ENCODE data around the gene ARSA.
"Not testable (repeated sequence)": the region's sequence is repeated elsewhere in the genome, so short reads cannot be mapped to it uniquely, and the experiment has no call there.

Gene ARSA

DNA sequence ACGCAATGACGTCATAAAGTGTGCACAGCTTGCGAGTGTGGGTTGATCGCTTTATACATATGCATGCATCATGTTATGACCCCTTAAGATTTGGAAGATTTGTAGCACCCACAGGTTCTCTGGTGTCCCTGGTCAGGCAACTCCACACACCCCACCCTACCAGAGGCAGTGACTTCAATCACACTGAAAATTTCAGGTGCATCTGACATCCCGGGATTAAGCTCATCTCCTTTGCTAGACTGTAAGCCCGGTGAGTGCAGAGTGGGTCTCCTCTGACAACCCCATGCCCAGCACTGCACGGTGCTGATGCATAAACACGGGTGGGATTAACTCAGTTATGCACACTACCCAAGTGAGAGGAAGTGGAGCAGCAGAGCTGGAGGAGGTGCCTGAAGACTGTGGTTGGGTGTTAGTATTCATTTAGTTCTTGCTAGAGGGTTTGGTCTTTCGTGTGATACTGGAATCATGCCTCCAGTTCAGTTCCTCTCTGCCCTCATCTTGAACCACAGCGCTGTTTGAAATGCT, 6.5 kb downstream of the ARSA start:
- DNase-seq: no peak

DNA sequence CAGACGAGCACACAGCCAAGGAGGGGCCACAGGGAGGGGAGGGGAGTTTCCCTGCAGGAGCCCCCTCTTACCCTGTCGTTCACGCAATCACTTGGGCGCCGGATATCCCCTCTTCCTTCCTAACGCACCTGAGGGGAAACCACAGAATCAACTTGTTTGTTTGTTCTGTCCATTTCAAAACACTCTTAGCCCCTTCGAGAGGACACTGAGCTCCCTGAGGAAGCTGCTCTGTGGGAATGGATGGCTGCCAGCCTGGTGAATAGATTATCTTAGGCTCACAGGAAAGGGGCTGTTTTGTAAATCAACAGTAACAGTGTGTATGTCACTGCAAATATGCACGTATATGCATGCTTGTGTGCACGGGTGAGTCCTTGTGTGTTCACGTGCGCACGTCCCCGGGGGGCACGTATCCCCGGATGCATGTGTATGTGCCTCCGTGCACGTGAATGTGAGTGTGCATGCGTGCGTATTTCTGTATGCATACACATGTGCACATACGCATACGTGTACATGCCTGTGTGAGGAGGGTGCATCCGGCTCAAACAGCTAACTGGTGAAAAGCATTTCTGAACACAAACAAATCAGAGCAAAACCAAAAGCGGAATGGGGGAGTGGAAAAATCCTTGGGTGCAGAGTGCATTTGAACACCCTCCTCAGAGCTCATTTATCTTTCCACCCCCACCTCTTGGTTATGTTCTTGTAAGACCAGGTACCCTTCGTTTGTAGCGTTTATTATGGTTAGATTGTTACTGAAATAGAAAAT, 7.2 kb downstream of the ARSA start:
- DNase-seq: peak; percentile 87

DNA sequence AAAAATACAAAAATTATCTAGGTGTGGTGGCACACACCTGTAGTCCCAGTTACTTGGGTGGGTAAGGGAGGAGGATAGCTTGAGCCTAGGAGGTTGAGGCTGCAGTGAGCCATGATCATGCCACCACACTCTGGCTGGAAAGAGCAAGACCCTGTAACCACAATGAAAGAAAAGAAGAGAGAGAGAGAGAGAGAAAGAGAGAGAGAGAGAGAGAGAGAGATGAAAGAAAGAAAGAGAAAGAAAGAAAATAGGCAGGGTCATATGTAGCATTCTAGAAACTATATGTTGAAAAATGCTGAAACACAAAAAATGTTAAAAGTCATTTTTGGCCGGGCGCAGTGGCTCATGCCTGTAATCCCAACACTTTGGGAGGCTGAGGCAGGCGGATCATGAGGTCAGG, 13.7 kb downstream of the ARSA start:
- DNase-seq: not testable (repeated sequence)

DNA sequence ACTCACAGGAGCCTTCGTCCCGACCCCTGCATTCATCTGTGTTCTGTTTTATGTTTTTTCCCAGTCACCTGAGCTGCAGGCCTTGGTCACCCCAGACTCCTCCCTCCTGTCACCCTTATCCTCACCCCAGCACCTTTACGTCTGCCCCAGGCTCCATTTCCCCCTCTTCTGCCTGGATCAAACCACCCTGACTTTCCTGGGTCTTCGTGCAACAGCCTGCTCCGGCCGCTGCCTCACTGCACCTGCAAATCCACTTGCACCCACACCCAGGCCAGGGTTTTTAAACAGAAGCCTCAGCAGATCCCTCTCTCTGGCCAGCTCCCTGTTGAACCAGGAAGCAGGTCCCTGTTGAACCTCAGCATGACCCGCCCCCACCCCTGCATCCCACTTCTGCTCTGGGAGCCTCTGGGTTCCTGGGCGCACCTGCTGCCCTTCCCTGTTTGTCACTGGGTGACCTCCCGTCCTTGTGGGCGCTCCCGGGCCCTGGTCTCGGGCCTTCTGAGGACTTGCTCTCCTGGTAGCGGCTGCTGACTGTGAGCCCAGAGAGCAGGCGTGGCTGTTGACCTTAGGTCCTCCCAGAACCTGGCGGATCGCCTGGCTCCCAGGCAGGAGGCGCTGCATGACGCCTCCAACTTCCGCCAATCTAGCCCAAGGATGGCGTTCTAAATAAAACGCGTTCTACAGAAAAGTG, 14.5 kb downstream of the ARSA start:
- no peak for DNase-seq

DNA sequence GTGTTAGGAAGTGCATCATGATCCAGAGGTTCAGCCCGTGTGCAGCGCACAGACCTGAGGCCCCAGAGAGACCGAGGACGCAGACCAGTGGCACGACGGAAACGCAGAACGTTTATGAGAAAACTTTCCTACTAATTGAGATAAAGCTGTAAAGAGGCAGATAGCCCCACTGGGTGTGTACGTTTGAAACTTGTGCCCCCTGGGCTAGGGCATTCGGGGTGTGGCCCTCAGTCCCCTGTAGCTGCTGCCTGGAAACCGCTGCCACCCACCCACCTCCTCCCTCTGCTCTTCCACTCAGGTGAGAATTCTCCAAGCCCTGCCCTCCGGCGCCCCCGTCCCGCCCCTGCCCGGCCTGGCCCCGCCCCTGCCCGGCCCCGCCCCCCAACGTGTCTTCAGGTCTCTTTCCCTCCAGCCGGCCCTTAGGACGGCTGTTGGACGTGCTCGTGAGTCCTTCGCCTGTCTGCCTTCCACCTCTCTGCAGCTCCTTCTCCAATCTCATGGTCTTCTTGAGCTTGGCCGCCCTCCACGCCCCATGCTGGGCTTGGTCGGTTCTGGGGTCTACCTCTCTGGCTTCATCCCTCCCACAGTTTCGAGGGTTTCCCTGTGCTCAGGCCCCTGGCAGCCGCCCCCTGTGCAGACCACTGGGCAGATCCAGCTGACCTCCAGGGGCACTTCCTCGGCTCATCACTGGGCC, 15.3 kb downstream of the ARSA start:
- no peak for DNase-seq

DNA sequence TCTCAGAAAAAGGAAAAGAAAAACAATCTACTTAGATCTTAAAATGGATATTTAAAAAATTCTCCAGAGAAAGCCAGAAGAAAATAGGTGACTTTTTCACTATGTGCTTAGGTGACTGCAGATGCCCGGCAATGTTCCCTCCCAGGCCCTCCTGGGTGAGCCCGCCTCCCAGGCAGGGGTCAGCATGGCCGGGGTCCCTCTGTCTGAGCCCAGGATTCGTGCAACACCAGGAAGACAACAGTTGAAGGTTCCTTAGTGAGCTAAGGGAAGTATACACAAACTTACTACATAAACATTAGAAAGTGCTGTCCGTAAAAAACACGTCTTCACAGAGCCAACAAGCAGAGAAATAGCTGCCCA, 15.8 kb downstream of the ARSA start:
- no peak for DNase-seq

DNA sequence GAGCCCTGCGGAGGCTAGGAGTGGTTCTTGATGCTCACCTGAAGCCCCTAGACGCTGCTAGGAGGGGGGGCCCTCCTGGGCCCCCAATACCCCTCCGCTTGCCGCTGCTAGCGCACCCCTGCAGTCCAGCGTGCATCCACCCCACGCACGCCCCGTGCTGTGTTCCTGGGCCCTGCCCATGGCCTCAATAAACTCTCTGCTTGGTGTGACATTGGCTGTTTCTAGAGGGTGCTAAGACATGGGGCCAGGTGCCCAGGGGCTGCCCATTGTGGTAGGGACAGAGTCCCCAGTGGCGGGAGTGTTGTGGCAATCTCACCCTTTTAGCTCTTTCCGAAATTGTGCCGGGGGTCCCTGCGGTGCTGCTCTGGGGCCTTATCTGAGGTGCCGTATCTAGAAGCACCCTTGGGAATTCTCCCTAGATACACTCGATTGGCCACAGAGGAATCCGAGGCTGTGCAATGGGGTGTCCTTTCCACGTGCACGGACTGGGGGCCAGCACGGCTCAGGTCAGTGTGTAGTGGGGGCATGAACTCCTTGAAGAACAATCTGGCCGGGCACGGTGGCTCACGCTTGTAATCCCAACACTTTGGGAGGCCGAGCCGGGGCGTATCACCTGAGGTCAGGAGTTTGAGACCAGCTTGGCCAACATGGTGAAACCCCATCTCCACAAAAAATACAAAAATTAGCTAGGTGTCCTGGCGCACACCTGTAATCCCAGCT, 16.5 kb downstream of the ARSA start:
- DNase-seq: no peak

DNA sequence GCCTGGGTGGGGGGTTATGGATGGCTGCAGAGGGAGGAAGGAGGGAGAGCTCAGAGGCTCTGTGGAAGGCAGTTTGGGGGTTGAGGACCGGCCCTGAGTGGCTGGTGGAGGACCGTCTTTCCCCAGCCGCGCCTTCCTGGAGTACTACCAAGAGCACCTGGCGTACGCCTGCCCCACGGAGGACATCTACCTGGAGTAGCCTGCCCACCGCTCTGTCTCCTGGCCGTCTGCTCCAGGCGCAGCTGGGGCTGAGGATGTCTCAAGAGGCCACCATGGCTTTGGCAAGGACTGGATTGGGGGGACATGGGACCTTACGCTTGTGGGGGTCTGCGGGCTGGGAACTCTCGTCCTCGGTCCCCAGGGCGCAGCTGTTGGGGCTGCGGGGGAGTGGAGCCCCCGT, 17.4 kb downstream of the ARSA start:
- DNase-seq: no peak

DNA sequence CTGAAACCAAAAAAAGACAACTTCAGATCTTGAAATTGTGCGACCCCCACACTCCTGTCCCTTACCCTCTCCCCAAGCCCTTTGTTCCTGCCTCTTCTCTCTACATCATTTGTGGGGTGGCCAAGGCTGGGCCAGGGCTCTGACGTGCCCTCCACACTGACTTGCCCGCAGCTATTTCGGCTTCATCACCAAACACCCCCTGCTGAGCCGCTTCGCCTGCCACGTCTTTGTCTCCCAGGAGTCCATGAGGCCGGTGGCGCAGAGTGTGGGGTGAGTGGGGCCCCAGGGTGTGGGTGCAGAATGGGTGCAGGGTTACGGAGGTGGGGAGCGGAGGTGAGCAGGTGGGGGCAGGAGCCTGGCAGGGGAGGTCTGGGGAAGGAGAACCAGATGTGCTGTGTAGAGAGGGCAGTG, 17.9 kb downstream of the ARSA start:
- no peak for DNase-seq

DNA sequence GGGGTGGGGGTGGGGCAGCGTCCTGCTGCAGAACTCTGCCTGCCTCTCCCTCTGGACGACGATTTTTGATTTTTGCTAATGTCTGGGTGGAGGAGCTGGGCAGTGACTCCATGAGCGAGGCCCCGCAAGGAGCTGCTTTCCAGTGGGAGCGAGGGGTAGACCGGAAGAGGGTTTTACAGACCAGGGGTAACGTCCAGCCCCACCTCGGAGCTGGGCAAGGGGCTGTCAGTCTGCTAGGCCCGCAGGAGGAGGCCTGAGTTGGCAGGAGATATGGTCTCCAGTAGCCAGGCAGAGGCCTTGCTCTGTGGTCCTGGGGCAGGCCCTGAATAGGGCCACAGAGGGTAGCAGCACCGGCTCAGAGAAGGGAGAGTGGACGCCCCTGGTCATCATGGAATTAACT, 18.4 kb downstream of the ARSA start:
- no peak for DNase-seq

DNA sequence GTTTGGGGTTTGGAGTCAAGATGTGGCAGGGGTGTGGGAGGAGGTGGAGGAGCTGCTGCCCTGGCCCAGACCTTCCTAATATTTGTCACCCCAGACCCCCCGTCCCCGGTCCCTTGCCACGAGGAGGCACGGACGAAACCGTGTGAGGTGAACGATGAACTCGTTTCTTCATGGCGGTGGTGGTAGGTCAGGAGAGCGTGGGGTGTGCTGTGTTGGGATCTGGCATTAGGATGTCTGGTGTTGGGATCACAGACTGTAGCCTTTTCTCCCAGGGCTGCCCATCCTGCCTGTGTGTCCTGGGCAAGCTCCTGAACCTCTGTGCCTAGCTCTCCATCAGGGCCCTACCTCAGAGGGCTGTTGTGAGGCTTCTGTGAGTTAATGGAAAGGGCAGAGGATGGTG, 19.0 kb downstream of the ARSA start:
- no peak for DNase-seq

DNA sequence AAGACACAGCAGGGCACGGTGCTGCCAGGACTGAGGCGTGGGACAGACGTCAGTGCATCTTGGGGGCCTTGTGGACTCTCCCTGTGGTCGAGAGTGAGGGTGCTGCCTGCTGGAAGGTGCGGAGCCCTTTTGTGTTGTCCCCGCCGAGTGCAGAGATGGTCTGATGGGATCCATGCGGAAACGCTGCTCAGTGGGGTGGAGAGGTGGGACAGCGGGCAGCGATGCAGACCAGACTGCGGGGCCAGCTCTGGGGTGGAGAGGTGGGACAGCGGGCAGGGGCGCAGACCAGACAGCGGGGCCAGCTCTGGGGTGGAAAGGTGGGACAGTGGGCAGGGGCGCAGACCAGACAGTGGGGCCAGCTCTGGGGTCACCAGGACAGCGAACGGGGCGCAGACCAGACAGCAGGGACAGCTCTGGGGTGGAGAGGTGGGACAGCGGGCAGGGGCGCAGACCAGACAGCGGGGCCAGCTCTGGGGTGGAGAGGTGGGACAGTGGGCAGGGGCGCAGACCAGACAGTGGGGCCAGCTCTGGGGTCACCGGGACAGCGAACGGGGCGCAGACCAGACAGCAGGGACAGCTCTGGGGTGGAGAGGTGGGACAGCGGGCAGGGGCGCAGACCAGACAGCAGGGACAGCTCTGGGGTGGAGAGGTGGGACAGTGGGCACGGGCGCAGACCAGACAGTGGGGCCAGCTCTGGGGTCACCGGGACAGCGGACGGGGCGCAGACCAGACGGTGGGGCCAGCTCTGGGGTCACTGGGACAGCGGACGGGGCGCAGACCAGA, 19.7 kb downstream of the ARSA start:
- not testable (repeated sequence) for DNase-seq

DNA sequence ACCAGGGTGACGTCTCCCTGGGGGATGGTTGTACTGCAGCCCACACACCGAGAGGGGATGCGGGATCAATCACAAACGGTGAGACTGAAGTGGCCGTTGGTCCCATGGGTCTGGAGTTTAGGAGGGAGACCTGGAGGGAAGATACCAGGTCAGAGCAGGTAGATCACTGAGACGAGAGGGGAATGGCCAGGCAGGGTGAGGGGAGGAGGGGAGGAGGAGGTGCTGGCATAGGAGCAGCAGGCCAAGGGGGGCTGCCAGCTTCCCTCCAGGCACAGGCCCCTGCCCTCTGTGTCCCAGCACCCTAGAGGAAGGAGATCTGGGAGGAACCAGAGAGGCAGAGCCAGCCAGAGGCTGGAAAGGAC, 20.3 kb downstream of the ARSA start:
- no peak for DNase-seq

DNA sequence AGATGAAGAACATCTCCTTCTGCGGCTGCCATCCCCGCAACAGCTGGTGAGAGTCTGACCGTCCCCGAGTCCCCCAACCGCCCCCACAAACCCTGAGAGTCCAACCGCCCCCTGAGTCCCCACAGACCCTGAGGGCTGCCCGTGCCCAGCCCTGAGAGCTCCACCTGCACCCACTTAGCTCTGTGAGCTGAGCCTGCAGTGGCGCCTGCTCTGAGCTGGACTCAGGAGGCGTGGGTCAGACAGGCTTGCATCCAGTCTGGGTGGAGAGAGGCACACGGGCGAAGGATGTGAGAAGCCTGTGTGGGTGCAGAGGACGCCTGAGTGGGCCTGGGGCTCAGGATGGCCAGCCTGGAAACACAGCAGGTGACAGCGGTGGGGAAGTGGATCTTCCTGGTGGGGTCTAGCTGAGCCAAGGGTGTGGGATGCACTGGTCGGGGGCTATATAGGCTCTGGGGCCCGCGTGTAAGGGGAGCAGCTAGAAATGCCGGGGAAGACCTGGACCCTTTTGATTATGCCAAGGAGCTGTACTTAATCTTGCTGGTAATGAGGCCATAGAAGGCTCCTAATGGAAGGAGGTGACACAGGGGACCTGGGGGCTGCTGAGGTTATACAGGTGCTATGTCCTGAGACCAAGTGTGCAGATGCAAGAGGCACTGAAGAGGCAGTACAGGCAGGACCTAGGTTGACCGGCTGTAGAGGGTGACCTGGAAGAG, 20.9 kb downstream of the ARSA start:
- DNase-seq: no peak

DNA sequence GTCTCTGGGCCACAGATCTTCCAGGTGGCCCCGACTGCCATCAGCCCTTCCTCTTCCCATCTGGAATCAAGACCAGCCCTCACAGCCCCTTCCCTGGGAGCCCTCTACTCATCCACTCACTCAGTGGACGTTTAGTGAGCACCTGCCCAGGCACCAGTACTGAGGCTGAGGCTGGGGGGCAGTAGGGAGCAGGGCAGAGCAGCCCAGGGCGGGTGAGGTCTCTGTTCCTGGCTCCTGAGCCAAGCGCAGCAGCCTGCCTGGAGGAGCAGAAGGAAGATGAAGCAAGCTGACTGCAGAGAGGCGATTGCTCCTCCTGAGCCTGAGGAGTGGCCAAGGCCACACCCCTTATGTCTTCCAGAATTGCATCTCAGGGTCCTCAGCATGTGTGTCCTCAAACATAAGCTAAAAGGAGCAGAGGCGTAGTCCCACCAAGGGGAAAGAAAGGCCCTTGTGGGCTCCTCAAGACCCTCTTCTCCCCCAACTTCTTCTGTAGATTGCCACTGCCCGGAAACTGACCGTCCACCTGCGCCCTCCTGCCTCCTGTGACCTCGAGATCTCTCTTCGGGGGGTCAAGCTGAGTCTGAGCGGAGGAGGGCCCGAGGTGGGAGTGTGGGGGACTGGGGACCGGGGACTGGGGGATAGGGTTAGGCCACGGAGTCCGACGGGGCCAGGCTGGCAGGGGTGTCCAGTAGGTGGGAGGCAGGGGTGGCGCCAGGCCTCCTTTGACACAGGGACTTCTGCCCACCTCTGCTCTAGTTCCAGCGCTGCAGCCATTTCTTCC, 21.6 kb downstream of the ARSA start:
- no peak for DNase-seq

DNA sequence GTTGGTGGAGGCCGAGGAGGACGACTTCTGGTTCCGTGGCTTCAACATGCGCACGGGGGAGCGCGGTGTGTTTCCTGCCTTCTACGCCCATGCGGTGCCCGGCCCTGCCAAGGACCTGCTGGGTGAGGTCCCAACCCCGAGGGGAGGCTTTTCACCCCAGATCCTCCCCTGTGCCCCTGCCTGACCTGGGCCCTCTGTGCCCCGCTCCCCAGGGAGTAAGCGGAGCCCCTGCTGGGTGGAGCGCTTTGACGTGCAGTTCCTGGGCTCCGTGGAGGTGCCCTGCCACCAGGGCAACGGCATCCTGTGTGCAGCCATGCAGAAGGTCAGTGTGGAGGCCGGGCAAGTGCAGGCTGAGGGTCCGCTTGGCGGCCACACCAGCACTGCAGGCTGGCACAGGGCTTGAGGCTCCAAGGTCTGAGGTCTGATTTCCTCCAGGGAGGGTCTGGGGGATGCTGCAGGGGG, 22.3 kb downstream of the ARSA start:
- no peak for DNase-seq

DNA sequence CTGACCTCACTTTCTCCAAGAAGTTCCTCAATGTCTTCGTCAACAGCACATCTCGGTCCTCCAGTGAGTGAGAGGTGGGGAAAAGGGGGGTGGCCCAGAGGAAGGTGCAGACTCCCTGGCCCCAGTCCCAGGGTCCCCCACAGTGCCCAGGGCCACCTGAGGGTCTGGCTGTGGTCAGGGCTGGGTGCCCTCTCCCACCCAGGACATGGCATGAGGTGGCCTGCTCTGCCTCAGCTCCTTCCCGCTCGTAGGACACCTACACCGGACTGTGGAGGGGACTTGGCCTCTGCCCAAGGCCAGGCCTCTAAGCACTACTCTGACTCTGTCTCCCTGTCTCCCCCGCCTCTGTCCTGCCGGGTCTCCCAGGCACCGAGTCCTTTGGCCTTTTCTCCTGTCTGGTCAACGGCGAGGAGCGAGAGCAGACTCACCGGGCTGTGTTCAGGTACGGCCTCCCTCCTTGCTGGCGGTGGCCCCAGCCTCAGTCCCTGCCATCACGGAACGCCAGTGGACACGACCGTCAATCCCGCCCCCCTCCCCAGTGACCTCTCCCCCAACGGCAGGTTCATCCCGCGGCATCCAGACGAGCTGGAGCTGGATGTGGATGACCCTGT, 22.8 kb downstream of the ARSA start:
- DNase-seq: no peak

DNA sequence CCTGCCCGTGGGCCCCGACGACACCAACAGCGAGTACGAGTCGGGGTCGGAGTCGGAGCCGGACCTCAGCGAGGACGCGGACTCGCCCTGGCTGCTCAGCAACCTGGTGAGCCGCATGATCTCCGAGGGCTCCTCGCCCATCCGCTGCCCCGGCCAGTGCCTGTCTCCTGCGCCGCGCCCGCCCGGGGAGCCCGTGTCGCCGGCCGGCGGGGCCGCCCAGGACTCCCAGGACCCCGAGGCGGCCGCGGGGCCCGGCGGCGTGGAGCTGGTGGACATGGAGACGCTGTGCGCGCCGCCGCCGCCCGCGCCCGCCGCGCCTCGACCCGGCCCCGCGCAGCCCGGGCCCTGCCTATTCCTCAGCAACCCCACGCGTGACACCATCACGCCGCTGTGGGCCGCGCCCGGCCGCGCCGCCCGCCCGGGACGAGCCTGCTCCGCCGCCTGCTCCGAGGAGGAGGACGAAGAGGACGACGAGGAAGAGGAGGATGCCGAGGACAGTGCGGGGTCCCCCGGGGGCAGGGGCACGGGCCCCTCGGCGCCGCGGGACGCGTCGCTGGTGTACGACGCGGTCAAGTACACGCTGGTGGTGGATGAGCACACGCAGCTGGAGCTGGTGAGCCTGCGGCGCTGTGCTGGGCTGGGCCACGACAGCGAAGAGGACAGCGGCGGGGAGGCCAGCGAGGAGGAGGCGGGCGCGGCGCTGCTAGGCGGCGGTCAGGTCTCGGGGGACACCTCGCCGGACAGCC, 23.5 kb downstream of the ARSA start:
- no peak for DNase-seq

DNA sequence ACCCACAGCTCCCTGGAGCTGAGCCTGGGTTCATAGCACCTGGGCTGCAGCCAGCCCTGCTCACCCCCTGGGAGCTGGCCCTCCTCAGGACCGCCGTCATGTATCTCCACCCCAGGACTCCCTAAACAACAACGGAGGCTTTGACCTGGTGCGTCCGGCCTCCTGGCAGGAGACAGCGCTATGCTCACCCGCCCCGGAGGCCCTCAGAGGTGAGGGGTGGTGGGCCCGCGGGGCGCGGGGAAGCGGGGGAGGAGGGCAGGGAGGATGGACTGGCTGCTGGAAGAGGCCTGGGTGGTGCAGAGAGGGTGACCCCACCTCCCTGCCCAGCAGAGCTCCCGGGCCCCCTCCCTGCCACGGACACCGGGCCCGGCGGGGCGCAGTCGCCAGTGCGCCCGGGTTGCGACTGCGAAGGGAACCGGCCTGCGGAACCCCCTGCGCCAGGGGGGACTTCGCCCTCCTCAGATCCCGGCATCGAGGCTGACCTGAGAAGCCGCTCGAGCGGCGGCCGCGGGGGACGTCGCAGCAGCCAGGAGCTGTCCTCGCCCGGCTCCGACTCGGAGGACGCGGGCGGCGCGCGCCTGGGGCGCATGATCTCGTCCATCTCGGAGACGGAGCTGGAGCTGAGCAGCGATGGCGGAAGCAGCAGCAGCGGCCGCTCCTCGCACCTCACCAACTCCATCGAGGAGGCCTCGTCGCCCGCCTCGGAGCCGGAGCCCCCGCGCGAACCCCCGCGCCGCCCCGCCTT, 24.3 kb downstream of the ARSA start:
- DNase-seq: no peak

Data from femur (tissue), 1 donor.